Kidney (tissue), 14 donors: Measurements from ENCODE around the gene STK32B. TPM values are rescaled to one million over a fixed set of nuclear protein-coding genes. Genes with fewer than 3 reads are reported as not detected.

Experiments used
- DNase-seq, 5 donors: peaks; one replicate each; pipeline ENCODE4 v3.0.0-alpha.2; 2013 to 2020
- FAIRE-seq: peaks from 2 replicates; lab custom pipeline; 2012; peaks lifted over from hg19 to GRCh38; lab: Jason Lieb, UNC
- H3K27ac ChIP-seq, 2 donors: one replicate each; pipeline ENCODE4 v1.7.0; 2013; ENCODE audit warnings: low read depth in 2 of 2, low read length in 2 of 2, inconsistent platforms in 1 of 2
- H3K27me3 ChIP-seq: one replicate; pipeline ENCODE4 v1.7.1; 2013; ENCODE audit warnings: low read length, inconsistent platforms; ENCODE audit not compliant: control insufficient read depth, insufficient read depth
- H3K36me3 ChIP-seq, 3 donors: one replicate each; pipeline versions ENCODE4 v1.7.0 to v1.7.1; 2013; ENCODE audit warnings: low read length in 3 of 3, control low read depth in 1 of 3, inconsistent platforms in 1 of 3; ENCODE audit not compliant: insufficient read depth in 3 of 3, control insufficient read depth in 2 of 3
- H3K4me1 ChIP-seq, 3 donors: one replicate each; pipeline versions ENCODE4 v1.7.0 to v1.7.1; 2013; ENCODE audit warnings: low read length in 3 of 3, inconsistent platforms in 1 of 3, low read depth in 1 of 3; ENCODE audit not compliant: control insufficient read depth in 2 of 3, insufficient read depth in 2 of 3
- H3K4me3 ChIP-seq, 3 donors: one replicate each; pipeline versions ENCODE4 v1.7.0 to v1.8.1; 2013; ENCODE audit warnings: low read length in 3 of 3, control low read depth in 1 of 3, inconsistent platforms in 1 of 3
- H3K9ac ChIP-seq, 3 donors: one replicate each; pipeline versions ENCODE4 v1.7.0 to v1.7.1; 2013; ENCODE audit warnings: low read length in 3 of 3, control low read depth in 1 of 3, inconsistent platforms in 1 of 3
- H3K9me3 ChIP-seq, 3 donors: one replicate each; pipeline versions ENCODE4 v1.7.0 to v1.7.1; 2013; ENCODE audit warnings: low read length in 3 of 3, control low read depth in 1 of 3, inconsistent platforms in 1 of 3; ENCODE audit not compliant: control insufficient read depth in 2 of 3, insufficient read depth in 1 of 3
- CTCF ChIP-seq: IDR thresholded peaks from 3 replicates; pipeline ENCODE4 v1.5.1; 2012; ENCODE audit warnings: mild to moderate bottlenecking, moderate library complexity, borderline replicate concordance; ENCODE audit not compliant: insufficient read depth; ENCODE audit errors: extremely low read depth
- intact Hi-C: fragments of 100-400 bp; cut with DNase I; formaldehyde crosslinking; loops from one replicate; pipeline ENCODE4 v1.11.1; 2022
- polyA plus RNA-seq: library from polyadenylated mRNA; stranded (reverse); fragments of 350-450 nt; fragmentation: Illumina TruSeq; extraction: RNeasy Lipid Tissue Mini Kit (QIAGEN cat#74804); gene quantifications from one replicate; pipeline ENCODE4 v1.2.3, GENCODE V29; 2014; ENCODE audit warnings: low read depth, low replicate concordance; ENCODE audit not compliant: insufficient read depth
- total RNA-seq: library from RNA; stranded (reverse); fragmentation: NEBNext Ultra II Directional; extraction: Animal tissue kit (Norgen Biotek cat#: 25700); gene quantifications from one replicate; pipeline ENCODE4 v1.2.1, GENCODE V29; 2021
- donor health status: control.
- donor health status: control.
- donor health status: control.
- donor health status: control.
- donor health status: control.
- donor health status: DM: yes; HTN: yes; CAD: no.
- donor health status: Normal renal cell carcinoma (clear cell type).

The STK32B gene
- total and polyA plus RNA-seq, 2 donors from 2014 or later = 18.1 to 18.2 TPM

- Histone ChIP-seq H3K27ac (no peak overlapping the region), H3K4me3 (no peak overlapping the region), H3K9ac (no peak overlapping the region), H3K9me3 (no peaks in the 10 kb centered on the region), H3K36me3 (no peaks in the 10 kb centered on the region), H3K4me1 (peaks cover 0 to 2% (median 0%) of the 10 kb centered on the region in 3 donors), H3K27me3 (no peaks in the 10 kb centered on the region)
- intact Hi-C loops = no loop called here
- no peak for DNase-seq
- no peak for FAIRE-seq
- no peak for TF ChIP-seq CTCF
Observed at GRCh38 chr4:5387457-5387856, 336.2 kb downstream of the STK32B start.

GRCh38 chr4:5389756-5390310 is 338.6 kb downstream of the STK32B start:
- Histone ChIP-seq H3K9me3 (no peaks in the 10 kb centered on the region), H3K4me1 (peaks cover 0 to 2% (median 0%) of the 10 kb centered on the region in 3 donors), H3K4me3 (no peak overlapping the region), H3K36me3 (no peaks in the 10 kb centered on the region), H3K9ac (no peak overlapping the region), H3K27ac (no peak overlapping the region), H3K27me3 (no peaks in the 10 kb centered on the region)
- no peak for TF ChIP-seq CTCF
- intact Hi-C loops = no loop called here
- FAIRE-seq (no peak), DNase-seq (no peak)

- H3K9me3 ChIP-seq = no peaks in the 10 kb centered on the region
- H3K36me3 ChIP-seq = no peaks in the 10 kb centered on the region
- no peaks in the 10 kb centered on the region for H3K27me3 ChIP-seq
- intact Hi-C loops = no loop called here
- H3K27ac ChIP-seq = no peak overlapping the region
- DNase-seq (no peak), FAIRE-seq (no peak)
- H3K4me1 ChIP-seq = peaks cover 0 to 2% (median 0%) of the 10 kb centered on the region in 3 donors
- no peak for TF ChIP-seq CTCF
- H3K4me3 ChIP-seq = no peak overlapping the region
- H3K9ac ChIP-seq = no peak overlapping the region
Observed at GRCh38 chr4:5391492-5391891, 340.2 kb downstream of the STK32B start.
